Ishikawa (cell line): ENCODE data around the gene NUDCD3.

Experiments
- CEBPB ChIP-seq: IDR thresholded peaks from 2 replicates; pipeline ENCODE4 v1.6.1; 2012
- CREB1 ChIP-seq: IDR thresholded peaks from 2 replicates; pipeline ENCODE4 v1.6.1; 2012; ENCODE audit warnings: low read depth
- EP300 ChIP-seq: IDR thresholded peaks from 2 replicates; pipeline ENCODE4 v1.6.1; 2012; ENCODE audit warnings: borderline replicate concordance
- NFIC ChIP-seq: IDR thresholded peaks from 2 replicates; pipeline ENCODE4 v1.6.1; 2012
- RAD21 ChIP-seq: IDR thresholded peaks from 2 replicates; pipeline ENCODE4 v1.6.1; 2012; ENCODE audit warnings: low read depth
- REST ChIP-seq: IDR thresholded peaks from 2 replicates; pipeline ENCODE4 v1.6.1; 2012; ENCODE audit warnings: low read depth, mild to moderate bottlenecking
- TAF1 ChIP-seq: IDR thresholded peaks from 2 replicates; pipeline ENCODE4 v1.6.1; 2012; ENCODE audit warnings: low read depth, mild to moderate bottlenecking
- TEAD4 ChIP-seq: IDR thresholded peaks from 2 replicates; pipeline ENCODE4 v1.6.1; 2012
- USF1 ChIP-seq: IDR thresholded peaks from 2 replicates; pipeline ENCODE4 v1.6.1; 2012
- YY1 ChIP-seq: IDR thresholded peaks from 2 replicates; pipeline ENCODE4 v1.6.1; 2012; ENCODE audit warnings: low read depth
- TF ChIP-seq, protein P1 (sequence below): IDR thresholded peaks from 2 replicates; pipeline ENCODE4 v1.6.1; 2012

GRCh38 chr7:44465490-44465889 is 25.0 kb downstream of the NUDCD3 start:
- TF ChIP-seq TAF1 (no peak), CEBPB (no peak), TEAD4 (no peak), EP300 (no peak), YY1 (no peak), RAD21 (no peak), USF1 (no peak), NFIC (no peak), REST (no peak), CREB1 (no peak)
- TF ChIP-seq, protein P1, sequence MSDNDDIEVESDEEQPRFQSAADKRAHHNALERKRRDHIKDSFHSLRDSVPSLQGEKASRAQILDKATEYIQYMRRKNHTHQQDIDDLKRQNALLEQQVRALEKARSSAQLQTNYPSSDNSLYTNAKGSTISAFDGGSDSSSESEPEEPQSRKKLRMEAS: no peak
